CD4-positive, alpha-beta T cell treated with Interferon gamma for 1 hour (primary cell): Measurements from ENCODE around the gene ICA1.
"Not testable (repeated sequence)": the region's sequence is repeated elsewhere in the genome, so short reads cannot be mapped to it uniquely, and the experiment has no call there.

Experiments
- DNase-seq: peaks from one replicate; pipeline ENCODE4 v3.0.0-alpha.2; 2020

Gene ICA1

GRCh38 chr7:8260871-8261694, 884 bp downstream of the ICA1 start:
- DNase-seq = no peak

- DNase-seq = no peak
Observed at GRCh38 chr7:8259586-8260222, 2.3 kb downstream of the ICA1 start.

DNA sequence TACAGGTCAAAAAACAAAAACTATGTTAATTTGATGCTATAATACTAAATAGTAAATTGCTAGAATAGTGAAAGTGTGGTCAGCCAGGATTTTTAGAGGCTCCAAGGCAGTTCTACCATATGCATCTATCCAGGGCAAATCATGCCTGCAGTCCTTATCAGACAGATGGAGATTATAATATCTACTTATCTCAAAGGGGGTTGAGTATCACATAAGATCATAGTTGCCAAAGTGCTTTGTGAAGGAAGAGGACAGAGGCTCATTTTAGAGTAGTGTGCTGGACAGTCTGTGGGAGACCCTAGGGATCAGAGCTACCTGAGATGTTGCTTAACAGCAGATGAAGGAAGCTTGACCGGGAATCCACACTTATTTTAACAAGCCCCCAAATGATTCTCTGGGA, 3.2 kb downstream of the ICA1 start:
- DNase-seq = no peak

DNA sequence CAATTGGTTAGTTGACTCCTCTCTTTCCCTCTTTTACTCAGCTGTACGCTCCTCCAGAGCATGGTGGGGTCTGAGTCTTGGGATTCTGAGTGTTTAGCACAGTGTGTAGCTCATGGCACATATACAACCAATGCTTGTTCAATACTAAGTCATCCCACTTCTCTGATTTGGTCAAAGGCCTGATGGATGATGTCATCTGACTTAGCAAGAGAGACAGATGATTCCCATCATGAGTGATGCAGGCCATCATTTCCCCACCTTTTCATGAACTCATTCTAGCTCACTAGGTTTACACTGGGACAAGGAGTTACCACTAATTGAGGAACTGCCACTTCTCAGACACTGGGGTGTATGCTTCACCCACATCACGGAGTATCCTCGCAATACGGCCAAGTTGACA, 3.8 kb downstream of the ICA1 start:
- DNase-seq = no peak

- DNase-seq = no peak
Observed at GRCh38 chr7:8255680-8256655, 6.0 kb downstream of the ICA1 start.

GRCh38 chr7:8254667-8255066, 7.3 kb downstream of the ICA1 start:
- no peak for DNase-seq

GRCh38 chr7:8254215-8254614, 7.8 kb downstream of the ICA1 start:
- no peak for DNase-seq

- DNase-seq = no peak
Observed at GRCh38 chr7:8251195-8251594, 10.8 kb downstream of the ICA1 start.

GRCh38 chr7:8250547-8250946, 11.4 kb downstream of the ICA1 start:
- DNase-seq = no peak

- DNase-seq = no peak
Observed at GRCh38 chr7:8249121-8249520, 12.8 kb downstream of the ICA1 start.

DNA sequence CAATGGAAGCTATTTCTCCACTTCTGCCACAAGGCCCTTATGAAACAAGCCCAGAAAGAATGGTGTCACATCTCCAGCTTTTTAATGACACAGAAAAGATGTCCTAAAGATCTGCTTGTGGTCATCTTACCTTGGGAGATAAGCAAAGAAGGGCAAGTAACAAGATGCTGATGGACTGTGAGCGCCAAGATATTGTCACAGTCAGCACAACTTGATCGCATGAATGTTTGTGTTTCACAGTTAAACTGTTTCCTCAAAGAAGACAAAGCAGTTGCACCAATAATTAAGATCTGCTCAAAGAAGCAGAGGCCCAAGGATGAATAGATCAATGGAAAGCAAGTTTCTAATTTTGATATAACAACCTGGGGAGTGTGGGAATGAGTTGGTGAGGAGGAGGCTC, 15.9 kb downstream of the ICA1 start:
- DNase-seq = no peak

DNA sequence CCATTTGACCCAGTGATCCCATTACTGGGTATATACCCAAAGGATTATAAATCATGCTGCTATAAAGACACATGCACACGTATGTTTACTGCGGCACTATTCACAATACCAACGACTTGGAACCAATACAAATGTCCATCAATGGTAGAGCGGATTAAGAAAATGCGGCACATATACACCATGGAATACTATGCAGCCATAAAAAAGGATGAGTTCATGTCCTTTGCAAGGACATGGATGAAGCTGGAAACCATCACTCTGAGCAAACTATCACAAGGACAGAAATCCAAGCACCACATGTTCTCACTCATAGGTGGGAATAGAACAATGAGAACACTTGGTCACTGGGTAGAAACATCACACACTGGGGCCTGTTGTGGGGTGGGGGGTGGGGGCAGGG, 16.9 kb downstream of the ICA1 start:
- not testable (repeated sequence) for DNase-seq

DNA sequence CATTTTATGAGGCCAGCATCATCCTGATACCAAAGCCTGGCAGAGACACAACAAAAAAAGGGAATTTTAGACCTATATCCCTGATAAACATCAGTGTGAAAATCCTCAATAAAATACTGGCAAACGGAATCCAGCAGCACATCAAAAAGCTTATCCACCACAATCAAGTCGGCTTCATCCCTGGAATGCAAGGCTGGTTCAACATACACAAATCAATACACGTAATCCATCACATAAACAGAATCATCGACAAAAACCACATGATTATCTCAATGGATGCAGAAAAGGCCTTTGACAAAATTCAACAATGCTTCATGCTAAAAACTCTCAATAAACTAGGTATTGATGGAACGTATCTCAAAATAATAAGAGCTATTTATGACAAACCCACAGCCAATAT, 18.9 kb downstream of the ICA1 start:
- not testable (repeated sequence) for DNase-seq

GRCh38 chr7:8239702-8240362, 22.1 kb downstream of the ICA1 start:
- DNase-seq = not testable (repeated sequence)

DNA sequence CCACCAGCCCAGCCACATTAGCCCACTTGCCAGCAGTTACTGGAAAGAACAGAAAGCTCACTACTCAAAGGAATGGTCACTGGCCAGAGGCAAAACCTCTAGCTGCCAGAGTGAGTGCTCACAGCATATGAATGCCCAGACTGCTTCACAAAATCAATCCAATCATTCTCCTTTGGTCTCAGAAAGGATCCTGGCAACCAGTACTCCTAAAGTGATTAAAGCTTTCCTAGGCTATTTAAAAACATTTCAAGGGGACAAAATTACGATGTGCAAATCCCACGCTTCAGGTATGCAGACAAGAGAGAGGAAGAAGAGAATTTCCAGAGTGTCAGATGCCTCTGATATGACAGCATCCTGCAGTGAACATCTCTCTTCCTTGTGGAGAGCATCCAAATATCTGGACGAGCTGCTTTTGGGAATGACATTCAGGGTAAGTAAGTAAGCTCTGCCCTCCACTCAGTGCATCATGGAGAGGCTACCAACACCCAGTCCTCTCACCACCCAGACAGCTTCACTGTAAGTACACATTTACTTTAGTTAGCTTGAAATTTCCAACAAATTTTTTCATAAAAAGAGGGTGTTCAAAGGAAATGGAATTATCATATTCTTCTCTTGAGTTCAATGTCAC, 25.1 kb downstream of the ICA1 start:
- DNase-seq = no peak

- no peak for DNase-seq
Observed at GRCh38 chr7:8232999-8233847, 28.7 kb downstream of the ICA1 start.

GRCh38 chr7:8229927-8230326, 32.0 kb downstream of the ICA1 start:
- DNase-seq = no peak

DNA sequence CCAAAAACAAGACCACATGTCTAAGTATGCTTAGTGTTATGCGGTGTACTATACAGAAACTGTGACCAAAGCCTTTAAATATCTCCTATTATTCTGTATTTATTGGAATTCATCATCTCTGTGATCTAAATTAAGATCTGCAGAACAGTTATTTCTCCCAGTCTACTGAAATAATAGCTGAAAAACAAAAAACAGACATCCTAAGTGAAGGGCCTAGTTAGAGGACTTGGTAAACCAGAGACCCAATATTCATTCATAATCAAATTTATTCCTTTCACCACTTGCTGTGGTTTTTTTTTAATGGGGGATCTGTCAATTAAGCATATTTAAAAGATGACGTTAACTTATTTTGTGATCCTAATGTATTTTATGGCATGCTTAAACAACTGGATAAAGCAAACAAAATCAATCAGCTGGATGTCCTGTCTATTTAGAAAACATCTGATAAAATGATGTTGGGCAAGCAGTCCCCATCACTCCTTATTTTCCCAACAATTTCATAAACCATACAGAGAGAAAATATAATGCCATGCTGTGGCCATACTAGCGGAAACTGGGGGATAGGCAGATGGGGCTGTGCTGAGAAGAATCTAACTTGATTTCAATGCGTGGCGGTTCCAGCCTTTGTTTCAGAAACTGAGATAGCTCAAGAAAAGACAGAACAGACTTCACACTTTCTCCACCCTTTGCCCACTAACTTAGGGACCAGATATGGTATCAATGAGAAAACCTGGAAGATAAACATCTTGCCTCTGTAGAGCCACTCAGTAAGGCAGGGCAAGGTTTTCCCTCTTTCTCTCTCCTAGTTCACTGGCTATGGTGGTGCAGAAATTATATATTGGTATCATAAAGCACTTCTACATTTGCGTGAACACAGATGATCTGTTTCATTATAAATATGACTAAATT, 32.9 kb downstream of the ICA1 start:
- no peak for DNase-seq

GRCh38 chr7:8228068-8228467, 33.9 kb downstream of the ICA1 start:
- DNase-seq = no peak

DNA sequence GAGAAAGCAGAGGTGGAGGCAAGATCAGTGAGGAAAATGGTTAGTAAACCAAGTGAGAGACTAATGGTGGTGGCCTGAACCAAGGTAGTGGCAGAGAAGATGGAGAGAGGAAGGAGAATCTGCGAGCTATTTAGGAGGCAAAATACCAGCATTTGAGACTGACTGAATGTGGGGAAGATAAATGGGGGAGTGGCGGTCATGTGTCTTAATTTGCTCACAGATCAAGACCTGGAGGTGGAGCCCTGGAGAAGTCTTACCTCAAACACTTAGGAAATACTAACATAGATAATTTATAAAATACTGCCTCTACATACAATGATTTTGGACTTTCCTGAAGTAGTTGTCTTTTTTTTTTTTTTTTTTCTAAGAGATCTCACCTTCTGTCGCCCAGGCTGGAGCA, 34.7 kb downstream of the ICA1 start:
- no peak for DNase-seq
